Vagina (tissue), 2 donors: ENCODE measurements around the gene MEF2A. TPM values are rescaled to one million over a fixed set of nuclear protein-coding genes. Genes with fewer than 3 reads are reported as not detected.

Source experiments
- DNase-seq, 2 donors: peaks; one replicate each; pipeline ENCODE4 v3.0.0-alpha.2; 2017; ENCODE audit errors: extremely low spot score in 2 of 2
- H3K27ac ChIP-seq: fragments of 200-600 bp; sonication (generic); one replicate; pipeline ENCODE4 v1.5.1; 2019
- H3K27me3 ChIP-seq: fragments of 200-600 bp; sonication (generic); one replicate; pipeline ENCODE4 v1.5.1; 2019
- H3K36me3 ChIP-seq, 2 donors: fragments of 200-600 bp; sonication (generic); one replicate each; pipeline ENCODE4 v1.5.1; 2017 to 2019
- H3K4me1 ChIP-seq: fragments of 200-600 bp; sonication (generic); one replicate; pipeline ENCODE4 v1.5.1; 2019
- H3K4me3 ChIP-seq, 2 donors: fragments of 200-600 bp; sonication (generic); 1 replicate in 1 of 2; 2 replicates in 1 of 2; pipeline ENCODE4 v1.5.1; 2016 to 2019
- H3K9me3 ChIP-seq: fragments of 200-600 bp; sonication (generic); one replicate; pipeline ENCODE4 v1.5.1; 2019
- CTCF ChIP-seq, 3 experiments: fragments of 450-650 bp in 2 of 3; fragments of 200-600 bp in 1 of 3; sonication (generic) in 1 of 3; IDR thresholded peaks; one replicate each; pipeline ENCODE4 v1.5.1; 2017 to 2019; ENCODE audit warnings: antibody characterized with exemption in 3 of 3, mild to moderate bottlenecking in 2 of 3, moderate library complexity in 2 of 3
- POLR2A ChIP-seq, 2 donors: fragments of 450-650 bp; IDR thresholded peaks; one replicate each; pipeline ENCODE4 v1.6.1; 2017; ENCODE audit warnings: antibody characterized with exemption in 2 of 2, mild to moderate bottlenecking in 2 of 2, moderate library complexity in 2 of 2
- POLR2AphosphoS5 ChIP-seq, 2 donors: sonication (generic); formaldehyde crosslinking; IDR thresholded peaks; one replicate each; pipeline ENCODE4 v1.9.0; 2017; ENCODE audit warnings: antibody characterized with exemption in 2 of 2, mild to moderate bottlenecking in 2 of 2, low read depth in 1 of 2; ENCODE audit not compliant: insufficient read depth in 1 of 2
- intact Hi-C: fragments of 100-400 bp; cut with DNase I; formaldehyde crosslinking; loops from one replicate; pipeline ENCODE4 v1.15.1; 2023
- total RNA-seq: library from RNA; depleted of rRNA; stranded (reverse); fragments of >200 nt; gene quantifications from one replicate; pipeline ENCODE4 v1.2.3, GENCODE V29; 2016

Gene MEF2A
- total RNA-seq, 1 donor from 2014 or later, result 51.3 TPM

GRCh38 chr15:99628374-99629001, 62.7 kb downstream of the MEF2A start:
- Histone ChIP-seq H3K4me1 (peaks cover 24% of the 10 kb centered on the region), H3K4me3 (no peak overlapping the region), H3K36me3 (no peaks in the 10 kb centered on the region), H3K9me3 (no peaks in the 10 kb centered on the region), H3K27ac (no peak overlapping the region), H3K27me3 (no peaks in the 10 kb centered on the region)
- no peak for DNase-seq
- no peak for TF ChIP-seq CTCF (IDR thresholded peaks at IDR 0.05)
- no peak for TF ChIP-seq POLR2AphosphoS5 (IDR thresholded peaks at IDR 0.05; ENCODE audit: insufficient read depth in 1 of 2, low read depth in 1 of 2)
- TF ChIP-seq POLR2A (IDR thresholded peaks at IDR 0.05), result no peak
- intact Hi-C loops, result no loop called here

- H3K9me3 ChIP-seq, result no peaks in the 10 kb centered on the region
- TF ChIP-seq POLR2A (IDR thresholded peaks at IDR 0.05), result no peak
- TF ChIP-seq CTCF (IDR thresholded peaks at IDR 0.05), result no peak
- no peak for TF ChIP-seq POLR2AphosphoS5 (IDR thresholded peaks at IDR 0.05; ENCODE audit: insufficient read depth in 1 of 2, low read depth in 1 of 2)
- H3K4me3 ChIP-seq, result no peak overlapping the region
- intact Hi-C loops, result no loop called here
- no peaks in the 10 kb centered on the region for H3K36me3 ChIP-seq
- H3K4me1 ChIP-seq, result peaks cover 35% of the 10 kb centered on the region
- no peaks in the 10 kb centered on the region for H3K27me3 ChIP-seq
- H3K27ac ChIP-seq, result no peak overlapping the region
- DNase-seq, result no peak
Measured at GRCh38 chr15:99630607-99631131, 64.9 kb downstream of the MEF2A start.

GRCh38 chr15:99631255-99631654, 65.5 kb downstream of the MEF2A start:
- TF ChIP-seq CTCF (IDR thresholded peaks at IDR 0.05), result no peak
- TF ChIP-seq POLR2AphosphoS5 (IDR thresholded peaks at IDR 0.05; ENCODE audit: insufficient read depth in 1 of 2, low read depth in 1 of 2), result peak in 1 of 2 donors; percentile 25
- no peak for TF ChIP-seq POLR2A (IDR thresholded peaks at IDR 0.05)
- H3K36me3 ChIP-seq, result no peaks in the 10 kb centered on the region
- H3K27ac ChIP-seq, result no peak overlapping the region
- no peak for DNase-seq
- H3K4me1 ChIP-seq, result peaks cover 35% of the 10 kb centered on the region
- intact Hi-C loops, result no loop called here
- no peaks in the 10 kb centered on the region for H3K27me3 ChIP-seq
- no peaks in the 10 kb centered on the region for H3K9me3 ChIP-seq
- no peak overlapping the region for H3K4me3 ChIP-seq

GRCh38 chr15:99632521-99632920, 66.7 kb downstream of the MEF2A start:
- H3K9me3 ChIP-seq, result no peaks in the 10 kb centered on the region
- H3K27me3 ChIP-seq, result no peaks in the 10 kb centered on the region
- H3K27ac ChIP-seq, result no peak overlapping the region
- H3K4me1 ChIP-seq, result peaks cover 35% of the 10 kb centered on the region
- TF ChIP-seq POLR2A (IDR thresholded peaks at IDR 0.05) (no peak), POLR2AphosphoS5 (IDR thresholded peaks at IDR 0.05; ENCODE audit: insufficient read depth in 1 of 2, low read depth in 1 of 2) (no peak), CTCF (IDR thresholded peaks at IDR 0.05) (no peak)
- DNase-seq, result no peak
- no peak overlapping the region for H3K4me3 ChIP-seq
- intact Hi-C loops, result no loop called here
- no peaks in the 10 kb centered on the region for H3K36me3 ChIP-seq

GRCh38 chr15:99633655-99634054, 67.9 kb downstream of the MEF2A start:
- Histone ChIP-seq H3K27ac (no peak overlapping the region), H3K36me3 (no peaks in the 10 kb centered on the region), H3K4me1 (peaks cover 35% of the 10 kb centered on the region), H3K27me3 (no peaks in the 10 kb centered on the region), H3K4me3 (no peak overlapping the region), H3K9me3 (no peaks in the 10 kb centered on the region)
- no peak for DNase-seq
- intact Hi-C loops, result no loop called here
- TF ChIP-seq POLR2A (IDR thresholded peaks at IDR 0.05) (no peak), CTCF (IDR thresholded peaks at IDR 0.05) (no peak), POLR2AphosphoS5 (IDR thresholded peaks at IDR 0.05; ENCODE audit: insufficient read depth in 1 of 2, low read depth in 1 of 2) (no peak)
